SH-SY5Y (cell line): Measurements from ENCODE around the gene UBAP2.

Source experiments
- GATA2 ChIP-seq: IDR thresholded peaks from 2 replicates; pipeline ENCODE4 v1.6.1; 2011; ENCODE audit warnings: mild to moderate bottlenecking, low read depth, low read length
- GATA3 ChIP-seq: IDR thresholded peaks from 2 replicates; pipeline ENCODE4 v1.6.1; 2011; ENCODE audit warnings: low read depth, mild to moderate bottlenecking, low read length, moderate library complexity

- no peak for TF ChIP-seq GATA2
- no peak for TF ChIP-seq GATA3
These were observed 20.7 kb downstream of the UBAP2 start for GRCh38 chr9:34027845-34028574.
